HG03139 (cell line): ENCODE results near the gene KIAA1755.

Source experiments
- ATAC-seq: cut with Tn5 transposase; IDR thresholded peaks from one replicate; pipeline ENCODE4 v1.9.1; 2021; ENCODE audit not compliant: unreplicated experiment

Gene KIAA1755

DNA sequence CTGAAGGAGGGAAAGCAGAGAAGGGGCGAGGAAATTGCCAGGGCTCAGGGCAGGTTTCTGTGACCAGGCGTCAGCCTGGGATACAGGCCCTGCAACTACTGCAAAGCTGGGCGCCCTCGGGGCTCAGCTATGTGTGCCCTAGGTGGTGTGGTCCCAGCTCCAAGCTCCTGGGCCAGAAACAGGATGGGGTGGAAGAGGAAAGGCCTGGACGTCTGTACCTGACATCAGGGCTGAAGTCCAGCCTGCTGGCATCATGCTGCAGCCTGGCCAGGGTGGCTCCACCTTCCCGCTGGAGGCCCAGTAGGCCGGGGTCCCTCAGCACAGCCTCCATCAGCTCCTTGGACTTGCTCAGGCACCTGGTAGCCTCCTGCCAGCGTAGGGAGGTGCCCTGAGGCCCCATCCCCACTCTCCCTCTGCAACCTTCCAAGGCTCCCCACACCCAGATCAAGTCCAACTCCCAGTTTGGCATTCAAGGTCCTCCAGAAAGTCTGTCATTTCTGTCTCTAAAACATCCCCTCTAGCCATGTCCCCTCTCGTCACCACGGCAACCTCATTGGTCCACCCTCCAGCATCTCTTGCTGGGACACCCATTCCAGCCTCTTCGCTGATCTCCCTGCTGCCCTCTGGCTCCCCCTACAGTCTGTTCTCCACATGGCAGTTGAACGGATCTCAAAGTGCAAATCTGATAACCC lies 38.2 kb downstream of the KIAA1755 start:
- ATAC-seq, result no peak

DNA sequence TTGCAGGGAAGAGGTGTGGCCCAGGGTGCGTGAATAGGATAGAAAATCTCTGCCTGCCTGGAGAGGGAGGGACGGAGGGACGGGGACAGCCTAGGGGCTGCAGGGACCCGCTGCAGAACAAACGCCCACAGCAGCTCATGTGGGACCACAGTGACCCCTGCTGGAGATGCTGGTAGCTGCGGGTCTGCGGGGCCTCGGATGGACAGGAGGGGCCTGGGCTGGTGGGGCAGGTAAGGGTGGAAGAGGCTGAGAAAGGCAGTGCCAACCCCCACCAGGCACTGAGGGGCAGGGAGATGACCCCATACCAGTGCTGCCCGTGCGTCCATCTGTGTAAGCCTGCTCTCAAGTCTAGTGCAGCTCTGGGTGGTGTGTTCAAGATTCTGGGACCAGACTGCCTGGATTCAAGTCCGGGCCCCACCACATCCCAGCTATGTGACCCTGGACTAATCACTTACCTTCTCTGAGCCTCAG lies 39.4 kb downstream of the KIAA1755 start:
- no peak for ATAC-seq

DNA sequence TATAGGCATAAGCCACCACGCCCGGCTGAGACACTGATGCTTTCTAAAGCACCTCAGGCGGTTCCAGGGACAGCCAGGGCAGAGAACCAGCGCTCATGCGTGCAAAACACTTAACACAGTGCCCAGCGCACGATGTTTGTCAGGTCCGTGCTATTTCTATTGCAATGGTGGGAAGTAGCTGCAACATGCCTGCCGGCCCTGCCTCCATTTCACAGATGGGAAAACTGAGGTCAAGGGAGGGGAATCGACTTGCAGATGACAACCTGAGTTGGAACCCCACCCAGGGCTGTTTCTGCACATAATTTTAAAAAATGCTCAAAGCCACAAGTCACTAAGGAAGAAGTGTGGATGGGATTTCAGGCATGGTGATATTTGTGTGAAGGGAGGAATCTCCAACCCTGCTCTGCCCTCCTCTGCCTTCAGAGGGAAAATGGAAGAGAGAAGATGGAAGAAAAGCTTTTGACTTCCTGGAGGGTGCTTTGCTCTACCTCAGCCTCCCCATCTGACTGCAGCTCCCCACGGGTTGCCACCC lies 39.9 kb downstream of the KIAA1755 start:
- no peak for ATAC-seq

DNA sequence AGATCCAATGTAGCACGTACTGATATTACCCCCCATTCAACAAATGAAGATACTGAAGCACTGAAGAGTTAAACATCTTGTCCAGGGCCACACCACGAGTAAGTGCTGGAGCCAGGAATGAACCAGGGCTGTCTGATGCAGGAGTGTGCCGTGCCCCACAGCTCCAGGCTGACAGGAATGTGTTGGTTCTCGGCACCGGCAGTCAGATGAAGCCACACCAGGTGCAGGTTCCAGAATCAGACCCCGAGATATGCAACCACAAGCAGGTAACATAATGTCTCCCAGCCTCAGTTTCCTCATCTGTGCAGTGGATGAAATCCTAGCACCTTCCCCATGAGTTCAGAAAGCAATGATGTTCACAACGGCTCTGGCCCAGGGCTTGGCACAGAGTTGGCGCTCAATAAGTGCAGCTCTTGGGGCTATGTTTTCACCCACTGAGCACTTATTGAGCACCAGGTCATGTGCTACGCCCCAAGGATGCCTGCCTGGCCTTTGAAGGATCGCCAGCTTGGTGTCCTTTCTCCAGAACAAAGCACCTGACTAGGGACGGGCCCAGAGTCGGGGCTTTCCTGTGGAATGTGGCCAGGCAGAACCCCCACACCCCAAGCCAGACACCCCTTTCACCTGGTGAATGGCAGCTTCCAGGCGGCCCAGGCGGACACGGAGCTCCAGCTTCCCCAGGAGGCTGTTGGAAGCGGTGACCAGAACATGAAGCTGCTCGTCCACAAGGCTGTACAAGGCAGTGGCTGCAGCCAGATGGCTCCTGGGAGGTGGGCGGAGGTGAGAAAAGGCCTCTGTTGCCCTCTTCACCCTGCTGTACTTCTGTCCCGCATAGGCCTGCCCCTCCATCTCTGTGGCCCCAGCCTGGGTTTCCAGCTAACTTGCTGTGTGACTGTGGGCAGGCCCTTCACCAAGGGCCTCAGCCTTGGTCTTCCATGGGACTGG lies 41.3 kb downstream of the KIAA1755 start:
- no peak for ATAC-seq

DNA sequence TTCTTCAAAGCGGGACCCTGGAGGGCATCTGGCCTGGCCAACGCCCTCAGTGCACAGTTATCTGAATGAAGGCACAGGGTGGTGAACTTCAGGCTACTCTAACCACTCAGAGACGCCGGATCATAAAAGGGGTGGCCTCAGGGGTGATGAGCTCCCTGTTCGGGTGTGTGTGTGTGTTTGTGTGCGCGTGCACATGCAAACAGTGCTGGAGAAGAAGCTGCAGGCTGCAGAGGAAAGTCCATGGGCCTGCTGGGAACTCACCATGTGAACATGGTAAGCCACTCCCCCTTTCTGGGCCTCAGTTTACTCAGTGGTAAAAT lies 42.0 kb downstream of the KIAA1755 start:
- no peak for ATAC-seq

DNA sequence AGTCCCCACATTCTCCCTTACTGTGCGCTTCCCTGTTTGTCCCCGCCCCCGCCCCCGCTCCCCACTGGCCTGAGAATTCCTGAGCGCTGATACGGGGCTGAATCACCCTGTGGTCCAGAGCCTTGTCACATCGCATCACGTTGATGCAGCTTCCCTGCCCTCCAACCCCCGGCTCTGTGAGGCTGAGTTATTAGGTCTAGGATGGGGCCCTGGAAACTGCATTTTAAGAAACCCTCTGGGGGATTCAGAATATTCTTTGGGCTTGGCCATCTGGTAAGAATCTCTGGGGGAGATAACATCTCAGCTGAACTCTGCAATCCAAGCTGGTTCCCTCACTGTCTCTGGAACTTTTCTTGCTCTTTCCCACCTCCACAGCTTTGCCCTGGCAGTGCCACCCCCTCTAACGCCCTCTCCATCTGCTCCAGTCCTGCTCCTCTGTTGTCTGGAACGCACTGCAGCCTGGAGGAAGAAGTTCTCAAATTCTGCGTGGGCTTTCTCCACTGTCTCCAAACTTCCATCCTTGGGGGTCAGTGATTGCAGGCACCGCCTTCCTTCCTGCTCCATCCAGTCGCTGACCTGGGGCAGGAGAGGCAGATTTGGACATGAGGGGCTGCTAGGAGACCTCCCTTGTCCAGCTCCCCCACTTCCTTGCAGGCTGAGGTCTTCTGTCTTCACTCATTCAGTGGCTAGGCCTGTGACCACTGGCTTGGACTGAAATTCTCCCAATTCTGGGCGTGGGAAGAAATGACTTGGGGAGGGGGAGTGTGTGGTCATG lies 42.6 kb downstream of the KIAA1755 start:
- no peak for ATAC-seq

DNA sequence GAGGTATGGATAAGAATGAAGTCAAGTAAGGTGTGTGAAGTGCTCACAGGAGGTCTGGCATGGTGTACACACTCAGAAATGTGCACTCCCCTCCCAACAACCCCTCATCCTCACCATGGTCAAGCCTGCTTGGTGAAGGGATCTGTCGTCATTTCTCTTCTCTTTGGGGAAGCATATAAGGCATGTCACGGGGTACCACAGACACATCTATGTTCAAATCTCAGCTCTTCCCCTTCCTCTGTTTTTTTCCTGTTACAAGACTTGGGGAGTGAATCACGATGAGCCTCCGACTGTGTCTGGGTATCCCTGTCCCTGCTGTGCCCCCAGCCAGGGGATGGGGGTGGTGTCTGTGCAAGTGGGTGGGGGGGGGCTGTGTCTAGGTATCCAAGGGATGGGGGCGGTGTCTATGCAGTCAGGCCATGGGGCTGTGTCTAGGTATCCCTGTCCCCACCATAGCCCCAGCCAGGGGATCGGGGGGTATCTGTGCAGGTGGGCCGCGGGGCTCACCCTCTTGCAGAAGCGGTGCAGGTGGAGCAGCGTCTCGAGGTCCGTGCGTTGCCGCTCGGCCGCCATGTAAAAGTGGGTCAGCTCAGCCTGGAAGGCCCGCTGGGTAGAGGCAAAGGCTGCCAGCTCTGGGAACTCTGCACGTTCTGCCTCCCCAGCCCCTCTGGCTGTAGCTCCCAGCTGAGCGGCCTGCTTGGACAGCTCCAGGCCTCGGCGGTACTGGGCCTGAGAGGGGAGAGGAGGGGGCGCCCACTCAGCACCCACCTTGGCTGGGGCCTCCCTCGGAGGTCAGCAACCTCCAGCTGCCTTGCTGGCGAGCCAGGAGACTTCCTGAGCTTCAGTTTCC lies 43.6 kb downstream of the KIAA1755 start:
- no peak for ATAC-seq

DNA sequence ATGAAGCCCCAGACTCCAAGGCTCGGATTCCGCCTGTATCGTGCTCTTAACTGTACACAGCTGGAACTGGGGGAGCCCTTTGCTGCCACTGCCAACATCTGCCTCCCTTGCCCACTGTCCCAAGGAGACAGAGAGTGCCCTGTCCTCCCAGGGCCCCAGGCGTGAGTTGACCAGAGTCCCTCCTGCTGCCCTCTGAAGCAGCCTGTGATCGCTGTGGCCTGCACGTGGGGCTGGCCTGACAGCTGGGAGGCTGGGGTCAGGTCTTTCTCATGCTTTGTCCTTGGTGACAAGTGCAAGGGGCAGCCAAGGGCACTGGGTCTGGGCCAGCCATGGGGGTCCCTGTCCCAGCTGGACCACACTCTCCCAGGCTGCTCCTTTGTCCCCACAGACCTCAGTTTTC lies 44.3 kb downstream of the KIAA1755 start:
- no peak for ATAC-seq

DNA sequence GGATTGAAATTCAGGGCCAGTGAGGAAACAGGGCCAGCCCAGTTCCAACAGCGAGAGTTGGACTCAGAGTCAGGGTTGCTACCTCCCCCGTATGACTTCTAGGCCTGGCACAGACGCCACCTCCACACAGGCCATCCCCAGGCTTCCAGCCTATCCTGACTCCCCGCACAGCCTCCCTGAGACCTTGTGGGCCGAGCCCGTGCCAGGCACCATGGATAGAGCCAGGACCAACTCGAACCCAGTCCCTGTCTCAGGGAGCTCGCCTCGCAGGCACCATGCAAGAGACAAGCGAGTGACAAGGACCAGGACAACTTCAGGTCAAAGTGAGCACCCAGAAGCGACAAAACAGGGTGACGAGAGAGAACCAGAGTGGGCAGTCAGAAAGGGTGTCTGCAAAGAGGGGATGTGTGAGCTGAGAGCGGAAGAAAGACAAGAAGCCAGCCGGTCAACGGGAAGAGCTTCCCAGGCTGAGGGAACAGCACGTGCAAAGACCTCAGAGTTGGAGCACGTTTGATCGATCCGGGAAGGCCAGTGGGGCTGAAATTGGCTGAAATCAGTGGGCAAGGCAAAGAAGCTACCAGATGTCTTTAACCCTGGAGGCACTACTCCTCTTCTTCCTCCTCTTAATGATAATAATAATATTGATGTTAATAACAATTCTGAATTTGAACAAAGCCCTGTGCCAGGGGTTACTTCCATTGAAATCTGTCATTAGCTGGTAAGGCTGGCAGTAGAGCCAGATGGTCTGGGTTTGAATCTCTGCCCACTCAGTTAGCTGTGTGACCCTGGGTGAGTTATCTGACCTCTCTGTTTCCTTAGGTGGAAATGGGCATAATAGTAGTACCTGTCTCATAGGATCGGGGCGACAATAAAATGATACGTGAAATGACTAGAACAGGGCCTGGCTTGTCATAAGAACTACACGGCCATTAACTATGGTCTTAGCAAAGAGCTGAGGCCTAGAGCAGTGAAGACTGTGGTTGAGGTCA lies 45.0 kb downstream of the KIAA1755 start:
- ATAC-seq, result no peak

DNA sequence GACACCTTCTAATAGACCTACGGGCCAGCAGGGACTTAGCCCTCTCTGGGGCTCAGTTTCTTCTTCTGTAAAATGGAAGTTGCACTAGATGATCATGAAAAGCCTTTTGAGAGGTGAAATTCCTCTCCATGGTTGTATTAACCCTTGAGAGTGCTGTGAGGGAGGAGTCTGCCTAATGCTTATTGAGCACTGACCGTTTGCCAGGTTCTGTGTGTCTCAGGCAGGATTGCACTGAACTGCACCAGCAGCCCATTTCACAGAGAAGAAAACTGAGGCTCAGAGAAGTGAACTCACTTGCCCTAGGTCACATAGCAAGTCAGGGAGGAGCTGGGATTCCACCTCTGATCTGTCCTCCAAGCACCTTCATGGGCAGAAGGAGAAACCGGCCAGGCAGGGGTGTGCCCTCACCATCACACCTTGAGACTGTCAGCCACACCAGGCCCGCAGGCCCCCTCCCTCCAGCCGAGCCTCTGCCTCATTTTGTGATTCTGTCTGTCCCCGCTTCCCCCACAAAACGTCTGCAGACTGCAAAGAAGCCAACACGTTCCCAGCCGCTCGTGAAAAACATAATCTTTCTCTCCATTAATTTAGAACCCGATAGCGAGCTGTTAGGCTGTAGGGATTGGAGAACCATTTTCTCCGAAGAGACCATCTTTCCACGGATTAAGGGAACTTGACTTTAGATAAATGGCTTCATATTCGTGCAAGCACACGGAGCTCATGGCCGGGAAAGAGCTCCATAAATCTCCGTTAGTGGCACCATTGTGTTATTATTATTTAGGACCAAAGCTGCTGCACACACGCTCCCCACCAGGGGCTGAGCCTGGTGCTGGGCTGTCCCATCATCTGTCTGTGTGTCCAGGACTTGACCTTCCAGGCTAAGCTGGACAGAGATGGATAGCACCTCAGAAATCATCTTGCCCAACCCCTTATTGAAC lies 46.0 kb downstream of the KIAA1755 start:
- ATAC-seq, result no peak

DNA sequence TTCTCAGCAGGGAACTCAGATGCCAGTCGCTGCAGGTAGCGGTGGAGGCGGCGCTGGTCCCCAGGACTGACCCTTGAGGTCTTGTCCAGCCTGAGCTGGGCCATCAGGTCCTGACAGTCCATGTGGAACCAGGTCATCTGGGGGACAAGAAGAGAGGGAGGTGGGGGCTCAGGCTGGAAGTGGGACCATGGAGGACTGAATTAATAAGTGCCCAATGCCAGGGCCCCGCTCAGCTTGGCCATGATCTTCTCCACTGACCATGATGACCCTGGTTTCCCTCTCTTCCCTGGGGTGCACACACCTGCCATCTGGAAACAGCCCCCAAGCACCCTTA lies 47.0 kb downstream of the KIAA1755 start:
- no peak for ATAC-seq

DNA sequence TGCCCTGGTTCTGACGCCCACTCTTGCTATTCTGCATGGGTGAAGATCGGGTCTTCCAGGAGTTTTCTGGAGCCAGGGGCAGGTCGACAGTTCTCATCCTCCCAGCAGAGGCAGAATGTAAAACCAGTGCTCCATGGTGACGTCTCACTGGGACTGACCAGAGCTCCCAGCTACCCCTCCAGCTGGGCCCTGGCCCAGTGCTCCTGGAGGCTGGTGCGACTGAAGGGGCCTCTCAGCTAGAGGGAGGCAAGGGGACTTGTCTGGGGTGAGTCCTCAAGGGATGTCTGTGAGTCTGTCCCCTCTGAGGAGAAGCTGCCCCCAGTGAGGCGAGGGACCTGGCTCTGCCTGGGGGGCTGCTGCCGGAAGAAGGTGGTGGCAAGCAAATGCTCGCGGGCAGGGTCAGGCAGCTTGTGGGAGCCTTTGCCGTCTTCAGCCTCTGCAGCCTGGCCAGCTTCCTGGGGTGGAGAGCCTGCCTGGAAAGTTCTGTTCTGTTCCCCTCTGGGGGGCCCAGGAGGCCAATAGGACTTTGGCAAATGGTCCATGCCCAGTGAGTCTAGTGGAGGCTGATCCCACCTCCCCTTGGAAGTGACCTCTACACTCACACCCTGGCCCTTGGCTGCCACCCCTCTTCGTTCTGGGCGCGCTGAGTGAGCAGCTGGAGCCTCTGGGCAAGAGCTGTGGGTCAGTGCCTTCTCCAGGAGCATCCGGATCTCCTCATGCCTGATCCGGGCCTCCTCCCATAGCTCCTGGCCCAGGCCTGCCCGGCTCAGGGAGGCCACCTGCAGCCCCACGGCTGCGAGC lies 47.5 kb downstream of the KIAA1755 start:
- ATAC-seq, result no peak

DNA sequence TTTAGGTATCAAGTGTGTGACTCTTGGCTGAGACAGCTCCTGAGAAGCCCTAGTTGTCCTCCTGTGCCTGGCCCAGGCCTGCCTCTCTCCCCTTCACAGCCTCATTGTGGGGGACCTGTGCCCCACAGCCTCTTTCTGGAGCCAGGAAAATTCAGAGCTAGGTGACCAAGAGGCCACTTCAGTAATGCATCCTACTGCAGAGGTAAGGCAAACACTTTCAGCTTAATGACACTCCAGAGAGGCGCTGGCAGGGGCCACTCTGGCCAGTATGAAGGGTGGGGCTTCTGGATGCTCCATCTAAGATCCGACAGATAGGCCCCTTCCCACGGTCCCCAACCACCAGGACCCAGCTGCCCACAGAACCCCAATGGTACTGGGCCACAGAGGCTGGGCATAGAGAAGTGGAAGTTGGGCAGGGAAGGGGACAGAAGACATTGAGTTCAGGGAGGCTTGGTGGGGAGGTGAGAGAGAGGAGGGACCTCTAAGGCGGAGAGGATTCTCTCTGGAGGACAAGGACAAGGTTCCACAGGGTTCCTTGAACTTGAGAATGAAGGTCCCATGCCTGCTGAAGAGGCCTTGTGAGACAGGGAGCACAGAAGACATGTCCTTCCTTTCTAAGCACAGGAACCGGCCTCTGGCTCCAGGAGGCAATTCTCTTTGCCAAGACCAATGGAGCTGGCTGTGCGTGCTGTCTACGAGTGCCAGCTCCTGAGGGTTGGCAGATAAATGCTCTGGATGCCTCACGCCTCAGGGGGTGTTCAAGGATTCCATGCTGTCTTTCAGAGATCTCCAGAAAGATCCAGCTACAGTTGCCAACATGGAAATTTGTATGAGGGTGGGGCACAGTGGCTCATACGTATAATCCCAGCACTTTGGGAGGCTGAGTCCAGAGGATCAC lies 49.1 kb downstream of the KIAA1755 start:
- ATAC-seq, result no peak

DNA sequence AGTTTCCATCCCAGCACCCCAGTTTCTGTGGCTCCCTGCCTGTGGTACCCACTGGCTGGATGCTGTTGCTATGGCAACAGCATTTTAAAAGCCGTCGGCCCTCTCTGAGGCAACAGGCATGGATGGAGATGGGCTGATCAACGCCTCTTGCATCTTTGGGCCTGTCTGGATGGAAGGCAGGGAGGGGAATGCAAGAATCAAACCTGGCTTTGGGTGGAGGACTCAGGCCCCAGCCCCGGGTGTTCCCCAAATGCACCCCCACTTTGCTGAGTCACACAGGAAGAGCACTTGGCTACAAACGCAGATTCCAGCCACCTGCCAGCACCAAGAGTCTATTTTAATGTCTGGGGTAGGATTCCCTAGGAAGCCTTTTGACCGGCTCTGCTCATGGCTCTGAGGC lies 49.8 kb downstream of the KIAA1755 start:
- ATAC-seq, result no peak

DNA sequence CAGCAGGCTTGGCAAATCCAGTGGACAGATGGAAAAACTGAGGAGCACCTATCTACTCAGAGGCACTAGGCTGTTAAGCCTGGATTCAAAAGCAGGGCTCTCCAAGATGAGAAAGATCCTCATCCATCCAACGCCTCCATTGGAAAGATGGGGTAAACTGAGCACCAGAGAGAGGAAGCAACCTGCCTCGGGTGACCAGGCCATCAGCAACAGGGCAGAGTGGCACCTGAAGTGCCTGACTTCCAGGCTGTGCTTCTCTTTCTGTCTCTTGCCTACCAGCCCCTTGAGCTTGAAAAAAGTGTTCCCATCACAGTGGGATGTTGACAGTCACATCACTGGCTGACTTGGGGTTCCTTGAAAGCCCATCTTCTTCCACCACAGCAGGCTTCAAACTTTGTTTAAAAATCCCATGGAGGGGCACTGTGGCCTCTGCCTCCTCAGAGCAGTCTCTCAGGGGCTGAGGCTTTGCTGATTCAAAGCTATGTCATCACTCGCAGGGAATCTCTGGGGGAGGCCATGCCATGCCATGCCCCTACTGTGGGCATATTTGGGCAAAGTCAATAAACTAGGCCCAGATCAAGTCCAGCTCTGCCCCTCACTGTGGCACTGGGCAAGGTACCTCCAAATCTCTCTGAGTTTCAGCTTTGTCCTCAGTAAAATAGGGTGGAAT lies 50.7 kb downstream of the KIAA1755 start:
- no peak for ATAC-seq
